DOHH2 (cell line): ENCODE data around the gene LBX1.

Experiments
- H3F3A ChIP-seq: fragments of 200-600 bp; sonication (generic), shearing (Covaris generic); 2 replicates; pipeline ENCODE4 v1.6.0; 2016; ENCODE audit warnings: antibody characterized with exemption, mild to moderate bottlenecking; ENCODE audit not compliant: control insufficient read depth, insufficient read depth
- H3K27ac ChIP-seq: fragments of 200-600 bp; sonication (generic); 2 replicates; pipeline ENCODE4 v1.5.1; 2014; ENCODE audit warnings: low read depth, mild to moderate bottlenecking, low read length, moderate library complexity
- H3K27me3 ChIP-seq: fragments of 200-600 bp; sonication (generic); 2 replicates; pipeline ENCODE4 v1.6.1; 2014; ENCODE audit warnings: mild to moderate bottlenecking, low read length, mixed read lengths; ENCODE audit not compliant: control insufficient read depth
- H3K36me3 ChIP-seq: fragments of 200-600 bp; sonication (generic); 2 replicates; pipeline ENCODE4 v1.6.1; 2014; ENCODE audit warnings: mild to moderate bottlenecking, low read length, moderate library complexity, mixed read lengths; ENCODE audit not compliant: control insufficient read depth
- H3K4me1 ChIP-seq: fragments of 200-600 bp; sonication (generic); 2 replicates; pipeline ENCODE4 v1.6.1; 2014; ENCODE audit warnings: mild to moderate bottlenecking, low read length, mixed read lengths; ENCODE audit not compliant: control insufficient read depth
- H3K4me2 ChIP-seq: fragments of 200-600 bp; sonication (generic); 2 replicates; pipeline ENCODE4 v1.6.0; 2014; ENCODE audit warnings: mild to moderate bottlenecking, low read length, moderate library complexity
- H3K4me3 ChIP-seq: fragments of 200-600 bp; sonication (generic); 2 replicates; pipeline ENCODE4 v1.5.1; 2014; ENCODE audit warnings: mild to moderate bottlenecking, low read length, mixed read lengths
- H3K79me2 ChIP-seq: fragments of 200-600 bp; sonication (generic); 2 replicates; pipeline ENCODE4 v1.6.1; 2014; ENCODE audit warnings: mild to moderate bottlenecking, low read length, mixed read lengths; ENCODE audit not compliant: control insufficient read depth
- H3K9me2 ChIP-seq: fragments of 200-600 bp; sonication (generic); replicated peaks from 2 replicates; pipeline ENCODE4 v1.6.1; 2014; ENCODE audit warnings: mild to moderate bottlenecking, low read length, mixed read lengths; ENCODE audit not compliant: control insufficient read depth
- H3K9me3 ChIP-seq: fragments of 200-600 bp; sonication (generic); 2 replicates; pipeline ENCODE4 v1.6.1; 2014; ENCODE audit warnings: antibody characterized with exemption, low read length, mixed read lengths; ENCODE audit not compliant: control insufficient read depth, insufficient read depth
- H4K20me1 ChIP-seq: fragments of 200-600 bp; sonication (generic); 2 replicates; pipeline ENCODE4 v1.6.0; 2014; ENCODE audit warnings: low read depth, mild to moderate bottlenecking, antibody characterized with exemption, low read length, moderate library complexity; ENCODE audit not compliant: control insufficient read depth, insufficient read depth
- CTCF ChIP-seq: fragments of 200-600 bp; sonication (generic); IDR thresholded peaks from one replicate; pipeline ENCODE4 v1.5.1; 2014; ENCODE audit warnings: antibody characterized with exemption, mild to moderate bottlenecking, low read depth, low read length; ENCODE audit not compliant: poor library complexity, severe bottlenecking
- EZH2phosphoT487 ChIP-seq: fragments of 200-600 bp; sonication (generic); IDR thresholded peaks from 2 replicates; pipeline ENCODE4 v1.6.1; 2017; ENCODE audit warnings: borderline replicate concordance, mild to moderate bottlenecking, antibody characterized with exemption, low read length, moderate library complexity, mixed read lengths

LBX1 gene

GRCh38 chr10:101267290-101267680 lies 38.0 kb upstream of the LBX1 start:
- Histone ChIP-seq H3K4me1 (no peaks in the 10 kb centered on the region), H3K27ac (no peak overlapping the region), H3K36me3 (no peaks in the 10 kb centered on the region), H3K4me2 (no peak overlapping the region), H3K27me3 (peaks cover 4% of the 10 kb centered on the region; the same call in 1 of the 2 replicates), H4K20me1 (no peaks in the 10 kb centered on the region), H3F3A (no peaks in the 10 kb centered on the region), H3K9me2 (no peaks in the 10 kb centered on the region), H3K79me2 (no peaks in the 10 kb centered on the region), H3K9me3 (no peaks in the 10 kb centered on the region), H3K4me3 (no peak overlapping the region)
- TF ChIP-seq EZH2phosphoT487 (no peak), CTCF (no peak)

- no peak overlapping the region for H3K4me3 ChIP-seq
- no peaks in the 10 kb centered on the region for H3K79me2 ChIP-seq
- H3K27ac ChIP-seq, result no peak overlapping the region
- peaks cover 4% of the 10 kb centered on the region; the same call in 1 of the 2 replicates for H3K27me3 ChIP-seq
- no peaks in the 10 kb centered on the region for H4K20me1 ChIP-seq
- H3K9me2 ChIP-seq, result no peaks in the 10 kb centered on the region
- no peak overlapping the region for H3K4me2 ChIP-seq
- H3K4me1 ChIP-seq, result no peaks in the 10 kb centered on the region
- H3K9me3 ChIP-seq, result no peaks in the 10 kb centered on the region
- no peaks in the 10 kb centered on the region for H3F3A ChIP-seq
- TF ChIP-seq EZH2phosphoT487, result no peak
- TF ChIP-seq CTCF, result no peak
- no peaks in the 10 kb centered on the region for H3K36me3 ChIP-seq
These were observed 37.4 kb upstream of the LBX1 start for GRCh38 chr10:101266381-101267289.

GRCh38 chr10:101263150-101263752 lies 34.0 kb upstream of the LBX1 start:
- Histone ChIP-seq H3K4me3 (no peak overlapping the region), H3K27ac (no peak overlapping the region), H3K27me3 (peaks cover 8% of the 10 kb centered on the region; the same call in 1 of the 2 replicates), H3F3A (no peaks in the 10 kb centered on the region), H3K36me3 (no peaks in the 10 kb centered on the region), H3K9me3 (no peaks in the 10 kb centered on the region), H3K79me2 (no peaks in the 10 kb centered on the region), H3K9me2 (no peaks in the 10 kb centered on the region), H3K4me2 (no peak overlapping the region), H4K20me1 (no peaks in the 10 kb centered on the region), H3K4me1 (no peaks in the 10 kb centered on the region)
- TF ChIP-seq CTCF, result no peak
- no peak for TF ChIP-seq EZH2phosphoT487
